GM18951 (cell line): ENCODE results near the gene TEX13D.

Source experiments
- POLR2A ChIP-seq: IDR thresholded peaks from 4 replicates; pipeline ENCODE4 v1.6.1; 2011; ENCODE audit warnings: mild to moderate bottlenecking; ENCODE audit not compliant: insufficient read length, insufficient read depth; ENCODE audit errors: extremely low read depth
- in situ Hi-C: fragments of 300-500 bp; cut with MboI; formaldehyde crosslinking; loops from one replicate; pipeline ENCODE4 v1.12.0; 2022; ENCODE audit warnings: low sequenced_read_pairs, mixed read lengths, inconsistent platforms; ENCODE audit not compliant: unreplicated experiment

Gene TEX13D

GRCh38 chrX:124383354-124383753, 50.9 kb downstream of the TEX13D start:
- TF ChIP-seq POLR2A = no peak
- in situ Hi-C loops = no loop called here

- no peak for TF ChIP-seq POLR2A
- in situ Hi-C loops = no loop called here
Observed at GRCh38 chrX:124386401-124386800, 53.9 kb downstream of the TEX13D start.
